Cardiac fibroblast (primary cell): ENCODE results near the gene CNTNAP2.
A peak's percentile ranks its signal among the peaks of the same experiment; 100 is the strongest.

ENCODE experiments used
- DNase-seq, 2 donors: peaks; one replicate each; pipeline versions ENCODE4 v3.0.0 to v3.0.0-alpha.2; 2010; ENCODE audit warnings: low read depth in 2 of 2
- H3K4me3 ChIP-seq, 2 donors: replicated peaks in 1 of 2; 1 replicate in 1 of 2; 2 replicates in 1 of 2; pipeline ENCODE4 v1.5.1; 2011; ENCODE audit warnings: low read depth in 2 of 2, low read length in 2 of 2, mild to moderate bottlenecking in 2 of 2, moderate library complexity in 1 of 2
- CTCF ChIP-seq: IDR thresholded peaks from one replicate; pipeline ENCODE4 v1.5.1; 2011; ENCODE audit warnings: low read depth, mild to moderate bottlenecking, low read length, inconsistent platforms

CNTNAP2 gene

GRCh38 chr7:146119002-146119401, 2.4 kb downstream of the CNTNAP2 start:
- no peak overlapping the region for H3K4me3 ChIP-seq

GRCh38 chr7:146123715-146124114, 7.1 kb downstream of the CNTNAP2 start:
- no peak overlapping the region for H3K4me3 ChIP-seq
- DNase-seq: no peak
- TF ChIP-seq CTCF: no peak

More at GRCh38 chr7:146119002-146119401, 2.4 kb downstream of the CNTNAP2 start:
- no peak for DNase-seq
- TF ChIP-seq CTCF: no peak

- DNase-seq: no peak
- no peak overlapping the region for H3K4me3 ChIP-seq
- no peak for TF ChIP-seq CTCF
Measured at GRCh38 chr7:146126767-146127509, 10.3 kb downstream of the CNTNAP2 start.

- H3K4me3 ChIP-seq: no peak overlapping the region
- DNase-seq: peak in 1 of 2 donors; percentile 1
- TF ChIP-seq CTCF: no peak
Measured at GRCh38 chr7:146129296-146129695, 12.7 kb downstream of the CNTNAP2 start.

- no peak overlapping the region for H3K4me3 ChIP-seq
- TF ChIP-seq CTCF: no peak
- DNase-seq: no peak
Measured at GRCh38 chr7:146129997-146130396, 13.4 kb downstream of the CNTNAP2 start.

- no peak overlapping the region for H3K4me3 ChIP-seq
- no peak for DNase-seq
- no peak for TF ChIP-seq CTCF
Measured at GRCh38 chr7:146131701-146132100, 15.1 kb downstream of the CNTNAP2 start.
